GM12878 (cell line): ENCODE results near the gene CPB2. TPM values are rescaled to one million over a fixed set of nuclear protein-coding genes. Genes with fewer than 3 reads are reported as not detected.

Source experiments
- BCL11A ChIP-seq: IDR thresholded peaks from 2 replicates; pipeline ENCODE4 v1.6.1; 2011; ENCODE audit warnings: low read depth, low read length
- CBX5 ChIP-seq: sonication (generic); IDR thresholded peaks from 2 replicates; pipeline ENCODE4 v1.6.1; 2016; ENCODE audit warnings: low read depth, moderate library complexity, mild to moderate bottlenecking, inconsistent platforms
- FOXM1 ChIP-seq: IDR thresholded peaks from 2 replicates; pipeline ENCODE4 v1.6.1; 2012; ENCODE audit warnings: low read depth, mild to moderate bottlenecking, inconsistent platforms, low read length, moderate library complexity
- IRF4 ChIP-seq: IDR thresholded peaks from 2 replicates; pipeline ENCODE4 v1.6.1; 2011; ENCODE audit warnings: low read depth, low read length
- NFYA ChIP-seq: IDR thresholded peaks from 2 replicates; pipeline ENCODE4 v1.6.1; 2011; ENCODE audit warnings: low read depth, mild to moderate bottlenecking, low read length, improper control_type of control experiment, borderline replicate concordance
- PAX5 ChIP-seq: IDR thresholded peaks from 2 replicates; pipeline ENCODE4 v1.6.1; 2011; ENCODE audit warnings: low read depth, low read length, borderline replicate concordance
- POLR2AphosphoS2 ChIP-seq: IDR thresholded peaks from 2 replicates; pipeline ENCODE4 v1.6.1; 2011; ENCODE audit warnings: low read depth, mild to moderate bottlenecking, low read length, improper control_type of control experiment, moderate library complexity
- RBBP5 ChIP-seq: fragments of 200-600 bp; sonication (generic); conservative IDR thresholded peaks from 2 replicates; pipeline ENCODE4 v1.6.1; 2016
- SMAD5 ChIP-seq: IDR thresholded peaks from 2 replicates; pipeline ENCODE4 v1.6.1; 2016; ENCODE audit warnings: antibody characterized with exemption, low read depth
- STAT1 ChIP-seq: fragments of 450-650 bp; conservative IDR thresholded peaks from 2 replicates; pipeline ENCODE4 v1.6.1; 2014; ENCODE audit warnings: antibody characterized with exemption, mild to moderate bottlenecking
- TCF12 ChIP-seq: IDR thresholded peaks from 2 replicates; pipeline ENCODE4 v1.6.1; 2011; ENCODE audit warnings: low read depth, mild to moderate bottlenecking, low read length
- TCF3 ChIP-seq: IDR thresholded peaks from 2 replicates; pipeline ENCODE4 v1.6.1; 2012; ENCODE audit warnings: low read depth, mild to moderate bottlenecking, low read length, borderline replicate concordance; ENCODE audit not compliant: insufficient read depth
- polyA plus RNA-seq, 11 experiments: library from polyadenylated mRNA; depleted of rRNA in 4 of 11; unstranded in 6 of 11; stranded (reverse) in 5 of 11; fragments of >200 nt; fragmentation: Nextera tagmentation in 4 of 11; fragmentation: Illumina TruSeq in 1 of 11; extraction: Ambion mirVana in 4 of 11; extraction: Trizol in 1 of 11; gene quantifications; 1 replicate in 1 of 11; 2 replicates in 10 of 11; pipeline versions ENCODE4 v1.2.1 to v1.2.3, GENCODE V29; 2011 to 2016; ENCODE audit warnings: inconsistent platforms in 2 of 11, missing spikeins in 2 of 11, low read depth in 1 of 11
- total RNA-seq, 4 experiments: library from RNA; depleted of rRNA in 3 of 4; stranded (reverse); fragments of >200 nt in 3 of 4; fragmentation: Illumina TruSeq in 1 of 4; extraction: Trizol in 1 of 4; gene quantifications; 2 replicates each; pipeline versions ENCODE4 v1.2.1 to v1.2.3, GENCODE V29; 2013 to 2021
- TF ChIP-seq, protein P1 (sequence below): fragments of 450-650 bp; formaldehyde crosslinking; IDR thresholded peaks from 2 replicates; pipeline ENCODE4 v1.4.0; 2020; ENCODE audit warnings: mild to moderate bottlenecking, moderate library complexity

CPB2 gene
- total and polyA plus RNA-seq, 10 of the 15 experiments (the other 5 are each of a cell fraction or from before 2014, with no cell fraction given): 0.05 to 0.87 (median 0.13) TPM; not detected in 3

DNA sequence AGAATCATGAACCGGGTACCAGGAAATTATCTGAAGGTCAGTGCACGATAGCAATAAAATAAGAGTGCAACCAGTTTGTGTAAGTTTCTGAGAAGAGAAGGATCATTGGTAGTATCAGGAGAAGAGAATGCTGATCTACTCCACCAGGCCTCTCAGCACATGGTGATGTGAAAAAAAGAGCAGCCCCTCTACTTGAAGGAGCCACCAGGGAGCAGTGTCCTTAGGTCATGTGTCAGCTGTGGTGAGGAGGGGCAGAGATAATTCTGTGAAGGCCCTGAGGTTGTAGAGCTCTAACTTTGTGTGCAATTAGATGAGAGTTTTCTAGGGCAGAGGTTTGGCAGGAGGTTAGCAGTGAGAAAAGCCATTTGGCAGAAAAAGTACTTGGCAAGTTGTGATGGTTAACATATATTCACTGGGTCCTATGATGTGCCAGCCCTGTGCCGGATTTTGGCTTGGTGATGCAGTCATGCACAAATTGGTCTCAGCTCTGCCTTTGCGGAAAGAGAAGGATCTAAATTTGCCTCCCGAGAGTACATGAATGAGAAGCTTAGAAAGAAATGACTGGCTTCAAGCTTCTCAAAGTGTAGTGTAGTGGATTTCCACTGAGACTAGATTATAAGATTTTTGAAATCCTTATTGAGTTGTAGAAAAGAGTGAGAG lies 33.1 kb downstream of the CPB2 start (continued):
- peak; percentile 95 for TF ChIP-seq IRF4
- peak; percentile 80; the same call in 1 of the 2 replicates for TF ChIP-seq PAX5
- 0 out of 2 replicates have a peak, but pooled peaks have one; percentile 84 for TF ChIP-seq CBX5
- TF ChIP-seq BCL11A: peak; percentile 84; the same call in 1 of the 2 replicates
- TF ChIP-seq TCF3: no peak
- TF ChIP-seq, protein P1, sequence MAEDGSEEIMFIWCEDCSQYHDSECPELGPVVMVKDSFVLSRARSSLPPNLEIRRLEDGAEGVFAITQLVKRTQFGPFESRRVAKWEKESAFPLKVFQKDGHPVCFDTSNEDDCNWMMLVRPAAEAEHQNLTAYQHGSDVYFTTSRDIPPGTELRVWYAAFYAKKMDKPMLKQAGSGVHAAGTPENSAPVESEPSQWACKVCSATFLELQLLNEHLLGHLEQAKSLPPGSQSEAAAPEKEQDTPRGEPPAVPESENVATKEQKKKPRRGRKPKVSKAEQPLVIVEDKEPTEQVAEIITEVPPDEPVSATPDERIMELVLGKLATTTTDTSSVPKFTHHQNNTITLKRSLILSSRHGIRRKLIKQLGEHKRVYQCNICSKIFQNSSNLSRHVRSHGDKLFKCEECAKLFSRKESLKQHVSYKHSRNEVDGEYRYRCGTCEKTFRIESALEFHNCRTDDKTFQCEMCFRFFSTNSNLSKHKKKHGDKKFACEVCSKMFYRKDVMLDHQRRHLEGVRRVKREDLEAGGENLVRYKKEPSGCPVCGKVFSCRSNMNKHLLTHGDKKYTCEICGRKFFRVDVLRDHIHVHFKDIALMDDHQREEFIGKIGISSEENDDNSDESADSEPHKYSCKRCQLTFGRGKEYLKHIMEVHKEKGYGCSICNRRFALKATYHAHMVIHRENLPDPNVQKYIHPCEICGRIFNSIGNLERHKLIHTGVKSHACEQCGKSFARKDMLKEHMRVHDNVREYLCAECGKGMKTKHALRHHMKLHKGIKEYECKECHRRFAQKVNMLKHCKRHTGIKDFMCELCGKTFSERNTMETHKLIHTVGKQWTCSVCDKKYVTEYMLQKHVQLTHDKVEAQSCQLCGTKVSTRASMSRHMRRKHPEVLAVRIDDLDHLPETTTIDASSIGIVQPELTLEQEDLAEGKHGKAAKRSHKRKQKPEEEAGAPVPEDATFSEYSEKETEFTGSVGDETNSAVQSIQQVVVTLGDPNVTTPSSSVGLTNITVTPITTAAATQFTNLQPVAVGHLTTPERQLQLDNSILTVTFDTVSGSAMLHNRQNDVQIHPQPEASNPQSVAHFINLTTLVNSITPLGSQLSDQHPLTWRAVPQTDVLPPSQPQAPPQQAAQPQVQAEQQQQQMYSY: no peak
- TF ChIP-seq RBBP5: no peak
- TF ChIP-seq POLR2AphosphoS2: no peak
- no peak for TF ChIP-seq STAT1
- TF ChIP-seq TCF12: no peak
- TF ChIP-seq SMAD5: no peak
- no peak for TF ChIP-seq NFYA
- peak; percentile 96 for TF ChIP-seq FOXM1
- TF ChIP-seq, all 136 proteins: peak for 34
